NCI-H146 (cell line): ENCODE measurements around the gene MORC1.
"Not testable (repeated sequence)": the region's sequence is repeated elsewhere in the genome, so short reads cannot be mapped to it uniquely, and the experiment has no call there.

Source experiments
- DNase-seq: peaks from one replicate; lab custom pipeline; 2025; lab: John Stamatoyannopoulos, UW

The MORC1 gene

GRCh38 chr3:109098079-109098644 is 19.8 kb downstream of the MORC1 start:
- DNase-seq, result peak; percentile 53

- DNase-seq, result no peak
Measured at GRCh38 chr3:109095166-109095565, 22.8 kb downstream of the MORC1 start.

- no peak for DNase-seq
Measured at GRCh38 chr3:109093561-109093960, 24.4 kb downstream of the MORC1 start.

- no peak for DNase-seq
Measured at GRCh38 chr3:109091846-109092245, 26.1 kb downstream of the MORC1 start.

GRCh38 chr3:109089265-109089664 is 28.7 kb downstream of the MORC1 start:
- DNase-seq, result no peak

- peak; percentile 27 for DNase-seq
Measured at GRCh38 chr3:109081746-109082510, 36.0 kb downstream of the MORC1 start.

GRCh38 chr3:109080090-109080489 is 37.8 kb downstream of the MORC1 start:
- not testable (repeated sequence) for DNase-seq

- DNase-seq, result no peak
Measured at GRCh38 chr3:109073116-109073515, 44.8 kb downstream of the MORC1 start.

GRCh38 chr3:109072194-109072593 is 45.7 kb downstream of the MORC1 start:
- DNase-seq, result no peak

GRCh38 chr3:109071350-109072142 is 46.4 kb downstream of the MORC1 start:
- no peak for DNase-seq

- no peak for DNase-seq
Measured at GRCh38 chr3:109070211-109070610, 47.7 kb downstream of the MORC1 start.

GRCh38 chr3:109066864-109067263 is 51.1 kb downstream of the MORC1 start:
- DNase-seq, result no peak

- DNase-seq, result no peak
Measured at GRCh38 chr3:109059264-109059663, 58.7 kb downstream of the MORC1 start.

GRCh38 chr3:109057616-109058015 is 60.3 kb downstream of the MORC1 start:
- no peak for DNase-seq

- DNase-seq, result no peak
Measured at GRCh38 chr3:109057056-109057455, 60.9 kb downstream of the MORC1 start.

GRCh38 chr3:109050591-109051167 is 67.3 kb downstream of the MORC1 start:
- DNase-seq, result peak; percentile 11

- no peak for DNase-seq
Measured at GRCh38 chr3:109047366-109047765, 70.6 kb downstream of the MORC1 start.

- no peak for DNase-seq
Measured at GRCh38 chr3:109045271-109046040, 72.5 kb downstream of the MORC1 start.

GRCh38 chr3:109035082-109035481 is 82.9 kb downstream of the MORC1 start:
- no peak for DNase-seq

- DNase-seq, result no peak
Measured at GRCh38 chr3:109033000-109033660, 84.8 kb downstream of the MORC1 start.

GRCh38 chr3:109028753-109029152 is 89.2 kb downstream of the MORC1 start:
- DNase-seq, result no peak
